Stimulated activated CD8-positive, alpha-beta memory T cell treated with anti-CD3 and anti-CD28 coated beads, Interleukin-2, amount 100 ng/mL, for 1 hour (primary cell): ENCODE measurements around the gene MRTO4.
"Not testable (repeated sequence)": the region's sequence is repeated elsewhere in the genome, so short reads cannot be mapped to it uniquely, and the experiment has no call there.

Experiments
- DNase-seq, 2 donors: peaks; one replicate each; pipeline ENCODE4 v3.0.0-alpha.2; 2020; ENCODE audit warnings: low read depth in 2 of 2

MRTO4 gene

DNA sequence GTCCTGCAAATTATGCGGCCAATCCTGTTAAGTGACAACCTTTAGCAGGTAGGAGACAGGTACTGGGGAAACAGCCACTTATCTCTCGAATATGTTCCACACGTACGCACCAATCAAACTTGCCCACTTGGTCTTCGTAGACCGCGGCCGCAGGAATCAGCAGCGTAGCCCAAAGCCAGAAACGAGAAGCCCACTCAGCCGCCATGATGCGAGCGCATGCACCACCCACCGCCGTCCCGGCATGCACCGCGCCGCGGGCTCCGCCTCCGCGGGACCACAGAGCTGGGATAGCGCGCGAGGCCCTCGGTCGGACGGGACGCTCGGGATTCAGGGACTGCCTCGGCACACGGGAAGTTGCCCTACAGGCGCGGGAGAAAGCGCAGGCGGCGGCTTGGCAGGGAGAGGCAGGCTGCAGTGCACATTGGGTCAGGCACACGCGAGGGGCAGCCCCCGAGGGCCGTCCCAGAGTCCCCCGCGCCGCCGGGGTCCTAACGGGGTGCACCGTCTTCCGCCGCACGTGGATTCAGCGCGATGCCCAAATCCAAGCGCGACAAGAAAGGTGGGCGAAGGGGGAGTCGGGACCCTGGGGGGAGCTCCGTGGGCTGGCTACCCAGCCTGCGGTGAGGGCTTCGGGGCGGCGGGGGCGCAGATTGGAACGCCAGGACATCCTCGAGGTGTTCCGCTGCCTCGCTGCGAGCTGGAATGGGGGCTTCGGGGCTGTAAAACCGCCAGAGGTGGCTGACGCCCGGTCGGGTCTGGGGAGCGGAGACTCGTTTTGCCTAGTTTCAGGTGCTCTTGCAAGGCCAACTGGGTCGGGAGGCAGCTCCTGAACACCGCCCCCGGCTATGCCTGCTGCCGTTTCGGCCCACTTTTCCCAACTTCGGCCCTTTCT, at the start of gene MRTO4, which contains the start of gene EMC1:
MRTO4 (plus strand) TSS at position 501 of the 892 bp plus-strand sequence; CDS start at position 532, 31 bp downstream.
EMC1 (minus strand) TSS at position 220 of the 892 bp plus-strand sequence; CDS start at position 205, 15 bp downstream.
- peak; percentile 80 to 81 for DNase-seq

GRCh38 chr1:19202396-19202795, 49.2 kb upstream of the MRTO4 start:
- DNase-seq, result no peak

GRCh38 chr1:19203440-19203839, 48.2 kb upstream of the MRTO4 start:
- DNase-seq, result no peak

DNA sequence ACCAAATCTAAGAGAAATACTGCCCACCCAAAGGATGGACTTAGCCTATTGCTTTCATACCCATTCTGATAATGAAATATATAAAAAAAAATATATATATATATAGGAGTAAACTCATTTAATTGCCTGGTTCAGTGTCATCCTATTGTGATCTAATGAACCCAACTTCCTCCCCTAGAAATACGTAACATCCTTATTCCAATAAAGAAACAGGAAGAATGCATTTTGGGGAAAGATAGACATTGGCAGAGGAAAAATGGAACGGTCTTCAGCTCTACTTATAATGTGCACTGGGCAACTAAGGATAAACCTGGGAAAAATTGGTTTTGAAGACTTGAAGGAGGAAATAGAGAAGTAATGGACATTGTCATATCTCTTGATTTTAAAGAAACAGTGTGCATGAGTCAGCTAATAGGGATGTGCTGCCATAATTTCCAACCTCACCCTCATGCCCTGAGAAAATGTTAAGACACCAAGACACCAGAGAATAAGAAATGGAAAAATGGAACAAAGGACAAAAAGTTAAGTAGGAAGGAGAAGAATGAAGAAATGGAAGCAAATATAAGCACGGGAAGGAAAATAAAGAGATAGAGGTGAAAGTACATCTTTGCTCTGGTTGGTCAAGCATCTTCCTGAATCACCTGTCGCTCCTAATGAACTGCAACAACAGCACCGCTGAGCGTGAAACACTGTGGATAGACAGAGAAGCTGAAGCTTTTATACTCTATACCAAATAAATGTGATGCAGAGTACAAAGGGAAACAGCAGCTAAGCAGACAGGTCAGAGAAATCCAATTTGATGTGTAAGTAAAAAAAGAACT, 46.9 kb upstream of the MRTO4 start:
- no peak for DNase-seq

DNA sequence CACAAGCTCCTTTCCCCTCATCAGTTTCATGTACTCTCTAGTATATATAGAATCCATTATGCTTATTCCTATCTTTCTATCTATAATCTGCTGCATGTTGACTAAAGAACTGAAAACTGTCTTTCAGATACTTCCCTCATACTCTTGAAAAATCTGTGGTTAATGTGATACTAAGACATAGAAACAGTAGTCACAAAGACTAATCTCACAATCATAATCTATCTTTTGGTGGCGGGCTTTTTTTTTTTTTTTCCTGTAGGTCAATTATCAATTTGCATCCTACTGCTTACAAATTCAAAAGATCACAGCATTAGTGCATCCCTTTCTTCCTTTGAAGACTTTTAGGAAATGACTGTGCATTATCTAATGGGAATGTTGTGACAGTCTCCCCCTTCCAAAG, 46.2 kb upstream of the MRTO4 start:
- DNase-seq, result no peak

GRCh38 chr1:19205845-19206244, 45.8 kb upstream of the MRTO4 start:
- no peak for DNase-seq

GRCh38 chr1:19206947-19207346, 44.7 kb upstream of the MRTO4 start:
- no peak for DNase-seq

- no peak for DNase-seq
Measured at GRCh38 chr1:19208710-19209438, 42.7 kb upstream of the MRTO4 start.

DNA sequence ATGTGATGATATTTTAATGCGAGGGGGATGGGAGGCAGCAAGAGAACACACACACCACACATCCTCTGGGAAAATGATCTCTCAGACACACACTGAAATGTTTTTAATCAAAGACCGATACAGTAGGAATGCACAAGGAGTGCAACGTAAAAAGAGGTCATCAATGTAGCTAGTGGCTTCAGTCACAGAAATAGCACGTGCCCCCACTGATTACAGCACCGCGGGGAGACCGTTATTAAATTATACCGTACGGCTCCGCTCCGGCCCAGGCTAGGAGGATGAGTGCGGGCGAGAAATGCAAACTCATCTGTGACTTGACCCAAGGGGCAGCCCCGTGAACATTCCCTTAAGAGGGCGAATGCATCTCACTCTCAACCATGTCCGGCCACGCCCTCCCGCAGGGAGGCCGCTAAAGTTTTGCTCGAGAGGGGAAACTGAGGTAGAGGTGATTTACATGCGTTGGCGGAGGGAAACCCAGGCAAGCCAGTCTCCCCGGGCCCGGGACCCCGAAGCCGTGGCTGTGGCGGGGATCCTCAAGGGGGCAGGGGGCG, 42.1 kb upstream of the MRTO4 start:
- peak; percentile 8 to 10 for DNase-seq

GRCh38 chr1:19209990-19210771, 41.4 kb upstream of the MRTO4 start, which contains the start of gene UBR4:
TSS of gene UBR4 (minus strand) at chr1:19210266. CDS start at chr1:19210248, 18 bp downstream.
- DNase-seq, result peak; percentile 95 to 96

DNA sequence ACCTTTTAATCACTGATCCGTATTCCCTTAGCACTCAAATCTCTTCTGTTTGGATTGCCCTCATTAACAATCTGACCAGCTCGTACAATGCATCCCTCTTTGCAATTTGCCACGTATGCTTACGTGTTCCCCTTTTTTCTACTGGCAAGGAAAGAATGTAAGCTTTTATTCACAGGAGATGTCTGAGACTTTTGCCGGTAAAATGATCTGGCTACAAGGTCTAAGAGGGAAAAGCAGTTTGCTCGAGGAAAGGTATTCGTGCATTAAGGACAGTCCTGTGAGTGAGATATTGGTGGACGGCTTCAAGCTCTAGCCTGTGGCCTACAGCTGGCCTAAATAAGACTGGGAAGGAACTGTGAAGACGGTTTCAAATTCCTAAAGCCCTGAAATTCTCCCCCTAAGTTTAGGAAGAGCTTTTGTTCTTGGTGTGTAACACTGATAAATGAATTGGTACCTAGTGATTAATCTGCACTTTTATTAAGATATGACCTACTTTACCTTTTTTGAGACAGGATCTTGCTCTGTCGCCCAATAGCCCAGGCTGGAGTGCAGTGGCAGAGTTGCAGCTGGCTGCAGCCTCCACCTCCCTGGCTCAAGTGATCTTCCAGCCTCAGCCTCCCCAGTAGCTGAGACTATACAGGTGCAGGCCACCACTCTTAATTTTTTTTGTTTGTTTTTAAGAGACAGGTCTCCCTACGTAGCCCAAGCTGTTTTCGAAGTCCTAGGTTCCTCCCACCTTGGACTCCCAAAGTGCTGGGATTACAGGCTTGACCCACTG, 40.6 kb upstream of the MRTO4 start:
- DNase-seq, result no peak

GRCh38 chr1:19212167-19212566, 39.4 kb upstream of the MRTO4 start:
- no peak for DNase-seq

DNA sequence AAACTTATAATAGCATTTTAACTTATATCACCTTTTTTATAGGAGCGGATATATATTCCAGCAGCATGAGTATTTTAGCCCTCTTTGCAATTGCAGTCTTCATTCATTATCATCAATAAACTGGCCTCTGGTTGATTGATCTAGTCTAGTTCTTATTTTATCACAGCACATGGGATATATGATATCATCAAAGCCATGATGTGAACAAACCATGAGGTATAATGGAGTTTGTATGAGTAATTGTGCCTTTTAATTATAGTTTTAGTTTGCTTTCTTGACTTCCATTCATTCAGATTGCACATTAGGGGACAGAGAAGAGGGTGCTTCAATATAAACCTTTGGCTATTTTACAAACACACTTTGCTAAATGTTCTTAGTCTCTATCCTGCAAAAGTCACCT, 38.0 kb upstream of the MRTO4 start:
- no peak for DNase-seq

- not testable (repeated sequence) for DNase-seq
Measured at GRCh38 chr1:19216585-19216984, 35.0 kb upstream of the MRTO4 start.

DNA sequence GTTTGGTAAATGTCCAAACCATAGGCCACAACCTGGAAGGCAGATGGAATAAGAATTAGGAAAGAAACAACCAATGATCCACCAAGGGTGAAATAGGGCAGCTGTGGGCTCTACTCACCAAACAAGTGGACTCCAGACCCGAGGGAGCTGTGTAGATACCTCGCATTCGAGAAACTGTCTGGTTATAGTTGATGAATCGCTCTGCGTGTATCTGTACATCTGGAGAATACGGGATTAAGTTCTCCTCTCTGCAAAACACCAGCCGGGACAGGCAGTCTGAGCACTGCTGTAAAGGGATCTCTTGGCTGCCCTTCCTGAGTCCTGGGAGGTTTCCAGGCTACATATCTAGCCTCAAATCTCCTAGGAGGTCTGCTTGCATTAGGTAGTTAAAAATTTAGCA, 32.2 kb upstream of the MRTO4 start:
- DNase-seq, result no peak

GRCh38 chr1:19220080-19220846, 31.3 kb upstream of the MRTO4 start:
- DNase-seq, result no peak

GRCh38 chr1:19220991-19221390, 30.6 kb upstream of the MRTO4 start:
- DNase-seq, result no peak

GRCh38 chr1:19222573-19222972, 29.0 kb upstream of the MRTO4 start:
- no peak for DNase-seq
